Measurements from ENCODE around the gene PAPOLB. TPM values are rescaled to one million over a fixed set of nuclear protein-coding genes. Genes with fewer than 3 reads are reported as not detected.

PAPOLB gene
- total RNA-seq, 6 donors from 2014 or later = 0.10 to 2.1 (median 0.39) TPM

- TF ChIP-seq POLR2A (IDR thresholded peaks at IDR 0.05) (no peak), EP300 (IDR thresholded peaks at IDR 0.05) (no peak), POLR2AphosphoS5 (IDR thresholded peaks at IDR 0.05) (no peak)
- TF ChIP-seq, protein P1, sequence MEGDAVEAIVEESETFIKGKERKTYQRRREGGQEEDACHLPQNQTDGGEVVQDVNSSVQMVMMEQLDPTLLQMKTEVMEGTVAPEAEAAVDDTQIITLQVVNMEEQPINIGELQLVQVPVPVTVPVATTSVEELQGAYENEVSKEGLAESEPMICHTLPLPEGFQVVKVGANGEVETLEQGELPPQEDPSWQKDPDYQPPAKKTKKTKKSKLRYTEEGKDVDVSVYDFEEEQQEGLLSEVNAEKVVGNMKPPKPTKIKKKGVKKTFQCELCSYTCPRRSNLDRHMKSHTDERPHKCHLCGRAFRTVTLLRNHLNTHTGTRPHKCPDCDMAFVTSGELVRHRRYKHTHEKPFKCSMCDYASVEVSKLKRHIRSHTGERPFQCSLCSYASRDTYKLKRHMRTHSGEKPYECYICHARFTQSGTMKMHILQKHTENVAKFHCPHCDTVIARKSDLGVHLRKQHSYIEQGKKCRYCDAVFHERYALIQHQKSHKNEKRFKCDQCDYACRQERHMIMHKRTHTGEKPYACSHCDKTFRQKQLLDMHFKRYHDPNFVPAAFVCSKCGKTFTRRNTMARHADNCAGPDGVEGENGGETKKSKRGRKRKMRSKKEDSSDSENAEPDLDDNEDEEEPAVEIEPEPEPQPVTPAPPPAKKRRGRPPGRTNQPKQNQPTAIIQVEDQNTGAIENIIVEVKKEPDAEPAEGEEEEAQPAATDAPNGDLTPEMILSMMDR (IDR thresholded peaks at IDR 0.05) = no peak
- H3K36me3 ChIP-seq = peaks cover 0 to 31% (median 10%) of the 10 kb centered on the region in 4 donors
- peak; percentile 12 to 54 for DNase-seq
- H3K4me3 ChIP-seq = no peak overlapping the region
- H3K4me1 ChIP-seq = peaks cover 0 to 13% (median 2%) of the 10 kb centered on the region in 4 donors
- no peak overlapping the region for H3K27ac ChIP-seq
- no peak for ATAC-seq (ENCODE audit: low FRiP score in 2 of 2)
- H3K27me3 ChIP-seq = no peaks in the 10 kb centered on the region
- 89 to 97% methylated on average over 14 to 20 of the region's 28 CpGs for WGBS, 2 donors
- no peaks in the 10 kb centered on the region for H3K9me3 ChIP-seq
Measured at GRCh38 chr7:4835398-4836205, 26.2 kb downstream of the PAPOLB start.

DNA sequence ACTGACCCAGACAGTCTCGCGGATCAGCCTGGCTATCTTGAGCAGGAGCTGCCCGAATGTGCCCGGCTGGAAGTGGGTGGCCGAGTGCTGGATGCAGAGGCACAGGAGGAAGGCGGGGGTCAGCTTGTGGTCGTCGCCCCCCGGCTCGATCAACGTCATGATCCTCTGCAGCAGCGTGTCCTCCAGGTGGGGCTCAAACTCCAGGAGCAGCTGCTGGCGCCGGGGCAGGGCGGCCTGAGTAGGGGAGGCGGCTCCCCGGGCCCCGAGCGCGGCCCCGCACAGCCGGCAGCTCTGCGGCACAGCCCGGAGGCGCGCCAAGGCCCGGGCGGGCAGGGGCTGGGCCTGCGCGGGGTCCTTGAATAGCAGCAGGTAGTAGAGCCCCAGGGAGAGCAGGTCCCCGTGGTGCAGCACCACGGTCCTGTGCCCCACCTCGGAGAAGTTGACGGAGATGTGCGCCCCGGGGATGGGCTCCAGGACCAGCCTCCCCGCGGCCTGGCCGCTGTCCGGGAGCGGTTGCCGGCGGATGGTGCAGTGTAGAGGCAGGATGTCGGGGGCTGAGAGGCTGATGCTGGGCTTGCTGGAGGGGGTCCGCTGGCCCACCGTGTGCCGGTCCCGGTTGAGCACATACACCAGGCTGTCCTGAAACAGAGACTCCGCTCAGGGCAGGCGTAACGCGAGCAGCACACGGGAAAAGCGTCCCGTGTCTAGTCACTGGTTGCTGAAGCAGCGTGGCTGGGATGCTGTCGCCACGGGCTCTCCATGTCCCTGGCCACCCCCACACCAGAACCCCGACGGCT is 27.0 kb downstream of the PAPOLB start:
- Histone ChIP-seq H3K4me1 (peaks cover 0 to 13% (median 2%) of the 10 kb centered on the region in 4 donors), H3K4me3 (no peak overlapping the region), H3K36me3 (peaks cover 0 to 31% (median 10%) of the 10 kb centered on the region in 4 donors), H3K27ac (no peak overlapping the region), H3K9me3 (no peaks in the 10 kb centered on the region), H3K27me3 (no peaks in the 10 kb centered on the region)
- 95 to 97% methylated on average over 30 to 54 of the region's 60 CpGs for WGBS, 2 donors
- DNase-seq = peak in 1 of 2 donors; percentile 78
- ATAC-seq (ENCODE audit: low FRiP score in 2 of 2) = no peak
- TF ChIP-seq, protein P1 (IDR thresholded peaks at IDR 0.05) = no peak
- TF ChIP-seq EP300 (IDR thresholded peaks at IDR 0.05) (no peak), POLR2A (IDR thresholded peaks at IDR 0.05) (no peak), POLR2AphosphoS5 (IDR thresholded peaks at IDR 0.05) (no peak)

- TF ChIP-seq EP300 (IDR thresholded peaks at IDR 0.05) (no peak), POLR2AphosphoS5 (IDR thresholded peaks at IDR 0.05) (no peak), POLR2A (IDR thresholded peaks at IDR 0.05) (no peak)
- TF ChIP-seq, protein P1 (IDR thresholded peaks at IDR 0.05) = no peak
- no peak overlapping the region for H3K4me3 ChIP-seq
- H3K27me3 ChIP-seq = no peaks in the 10 kb centered on the region
- H3K9me3 ChIP-seq = no peaks in the 10 kb centered on the region
- H3K27ac ChIP-seq = no peak overlapping the region
- 89 to 96% methylated on average over 13 to 29 of the region's 36 CpGs for WGBS, 2 donors
- H3K4me1 ChIP-seq = peaks cover 0 to 11% (median 2%) of the 10 kb centered on the region in 4 donors
- no peak for ATAC-seq (ENCODE audit: low FRiP score in 2 of 2)
- peaks cover 0 to 31% (median 10%) of the 10 kb centered on the region in 4 donors for H3K36me3 ChIP-seq
- peak in 1 of 2 donors; percentile 70 for DNase-seq
Measured at GRCh38 chr7:4833691-4834600, 27.9 kb downstream of the PAPOLB start.

GRCh38 chr7:4833176-4833575 is 28.7 kb downstream of the PAPOLB start:
- Histone ChIP-seq H3K4me1 (peaks cover 0 to 4% (median 2%) of the 10 kb centered on the region in 4 donors), H3K27ac (no peak overlapping the region), H3K27me3 (no peaks in the 10 kb centered on the region), H3K4me3 (no peak overlapping the region), H3K36me3 (peaks cover 0 to 31% (median 10%) of the 10 kb centered on the region in 4 donors), H3K9me3 (no peaks in the 10 kb centered on the region)
- TF ChIP-seq POLR2A (IDR thresholded peaks at IDR 0.05) (no peak), POLR2AphosphoS5 (IDR thresholded peaks at IDR 0.05) (no peak), EP300 (IDR thresholded peaks at IDR 0.05) (no peak)
- TF ChIP-seq, protein P1 (IDR thresholded peaks at IDR 0.05) = no peak
- DNase-seq (peak in 1 of 2 donors; percentile 30), ATAC-seq (ENCODE audit: low FRiP score in 2 of 2) (no peak)
- 87 to 96% methylated on average over 17 of the region's 17 CpGs for WGBS, 2 donors

Measured in upper lobe of left lung (tissue), 6 donors.